Tibial nerve (tissue), 4 donors: ENCODE results near the gene FAM107B. TPM values are rescaled to one million over a fixed set of nuclear protein-coding genes. Genes with fewer than 3 reads are reported as not detected.

ENCODE experiments used
- DNase-seq, 2 donors: peaks; one replicate each; pipeline ENCODE4 v3.0.0-alpha.2; 2019; ENCODE audit warnings: low spot score in 2 of 2
- H3K27ac ChIP-seq, 4 donors: fragments of 200-600 bp; sonication (generic) in 3 of 4; one replicate each; pipeline ENCODE4 v1.5.1; 2017 to 2019; ENCODE audit warnings: mild to moderate bottlenecking in 1 of 4
- H3K27me3 ChIP-seq, 2 donors: fragments of 200-600 bp; sonication (generic) in 1 of 2; one replicate each; pipeline versions ENCODE4 v1.5.1 to v1.6.0; 2017 to 2019
- H3K36me3 ChIP-seq, 3 donors: fragments of 200-600 bp; sonication (generic); one replicate each; pipeline ENCODE4 v1.5.1; 2018 to 2019
- H3K4me1 ChIP-seq, 4 donors: fragments of 200-600 bp; sonication (generic) in 3 of 4; one replicate each; pipeline ENCODE4 v1.5.1; 2017 to 2019
- H3K4me3 ChIP-seq, 4 donors: fragments of 200-600 bp; sonication (generic) in 3 of 4; one replicate each; pipeline ENCODE4 v1.5.1; 2017 to 2019; ENCODE audit warnings: mild to moderate bottlenecking in 1 of 4, moderate library complexity in 1 of 4
- H3K9me3 ChIP-seq, 4 donors: fragments of 200-600 bp; sonication (generic) in 3 of 4; one replicate each; pipeline ENCODE4 v1.5.1; 2017 to 2019
- EP300 ChIP-seq, 2 donors: sonication (generic); formaldehyde crosslinking; IDR thresholded peaks; one replicate each; pipeline ENCODE4 v1.6.1; 2017; ENCODE audit warnings: antibody characterized with exemption in 2 of 2, mild to moderate bottlenecking in 1 of 2
- POLR2A ChIP-seq, 2 donors: fragments of 450-650 bp; IDR thresholded peaks; one replicate each; pipeline ENCODE4 v1.6.1; 2017; ENCODE audit warnings: antibody characterized with exemption in 2 of 2, mild to moderate bottlenecking in 2 of 2, moderate library complexity in 2 of 2
- WGBS, 2 donors: methylation state at CpG; one replicate each; pipeline ENCODE4 v1.1.5; 2018; 5-methylcytosine and 5-hydroxymethylcytosine counted together
- total RNA-seq, 4 donors: library from RNA; depleted of rRNA; stranded (reverse); fragments of >200 nt; gene quantifications; one replicate each; pipeline ENCODE4 v1.1.0, GENCODE V29; 2016
- TF ChIP-seq, protein P1 (sequence below), 5 experiments: fragments of 200-600 bp in 3 of 5; fragments of 450-650 bp in 2 of 5; sonication (generic) in 3 of 5; IDR thresholded peaks; one replicate each; pipeline ENCODE4 v1.5.1; 2016 to 2019; ENCODE audit warnings: antibody characterized with exemption in 5 of 5, mild to moderate bottlenecking in 3 of 5, moderate library complexity in 2 of 5

Gene FAM107B
- total RNA-seq, 4 donors from 2014 or later = 9.8 to 26.7 (median 16.9) TPM

DNA sequence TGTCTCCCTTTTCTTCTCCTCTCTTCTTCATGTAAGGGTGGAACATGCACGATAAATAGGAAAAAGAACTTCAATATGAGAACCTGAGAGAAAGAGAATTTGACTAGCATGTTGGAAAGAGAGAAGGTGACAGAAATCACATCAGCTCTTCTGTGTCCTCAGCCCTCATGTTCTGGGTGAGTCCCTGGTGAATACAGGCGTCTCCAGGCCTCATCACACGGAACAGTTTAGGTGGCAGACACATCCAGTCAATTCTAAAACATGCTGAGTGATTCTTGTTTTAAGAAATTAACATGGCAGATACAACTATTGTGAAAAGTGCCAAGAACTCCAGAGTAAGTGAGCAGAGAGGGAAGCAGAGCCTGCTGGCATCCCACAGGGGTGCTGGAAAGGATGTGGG is 96.1 kb downstream of the FAM107B start:
- DNase-seq = no peak
- Histone ChIP-seq H3K27ac (no peak overlapping the region), H3K4me1 (no peaks in the 10 kb centered on the region), H3K9me3 (no peaks in the 10 kb centered on the region), H3K27me3 (no peaks in the 10 kb centered on the region), H3K36me3 (no peaks in the 10 kb centered on the region), H3K4me3 (no peak overlapping the region)
- 86 to 96% methylated on average over 3 of the region's 3 CpGs for WGBS, 2 donors
- TF ChIP-seq, protein P1, sequence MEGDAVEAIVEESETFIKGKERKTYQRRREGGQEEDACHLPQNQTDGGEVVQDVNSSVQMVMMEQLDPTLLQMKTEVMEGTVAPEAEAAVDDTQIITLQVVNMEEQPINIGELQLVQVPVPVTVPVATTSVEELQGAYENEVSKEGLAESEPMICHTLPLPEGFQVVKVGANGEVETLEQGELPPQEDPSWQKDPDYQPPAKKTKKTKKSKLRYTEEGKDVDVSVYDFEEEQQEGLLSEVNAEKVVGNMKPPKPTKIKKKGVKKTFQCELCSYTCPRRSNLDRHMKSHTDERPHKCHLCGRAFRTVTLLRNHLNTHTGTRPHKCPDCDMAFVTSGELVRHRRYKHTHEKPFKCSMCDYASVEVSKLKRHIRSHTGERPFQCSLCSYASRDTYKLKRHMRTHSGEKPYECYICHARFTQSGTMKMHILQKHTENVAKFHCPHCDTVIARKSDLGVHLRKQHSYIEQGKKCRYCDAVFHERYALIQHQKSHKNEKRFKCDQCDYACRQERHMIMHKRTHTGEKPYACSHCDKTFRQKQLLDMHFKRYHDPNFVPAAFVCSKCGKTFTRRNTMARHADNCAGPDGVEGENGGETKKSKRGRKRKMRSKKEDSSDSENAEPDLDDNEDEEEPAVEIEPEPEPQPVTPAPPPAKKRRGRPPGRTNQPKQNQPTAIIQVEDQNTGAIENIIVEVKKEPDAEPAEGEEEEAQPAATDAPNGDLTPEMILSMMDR (IDR thresholded peaks at IDR 0.05) = no peak
- TF ChIP-seq EP300 (IDR thresholded peaks at IDR 0.05) (no peak), POLR2A (IDR thresholded peaks at IDR 0.05) (no peak)

DNA sequence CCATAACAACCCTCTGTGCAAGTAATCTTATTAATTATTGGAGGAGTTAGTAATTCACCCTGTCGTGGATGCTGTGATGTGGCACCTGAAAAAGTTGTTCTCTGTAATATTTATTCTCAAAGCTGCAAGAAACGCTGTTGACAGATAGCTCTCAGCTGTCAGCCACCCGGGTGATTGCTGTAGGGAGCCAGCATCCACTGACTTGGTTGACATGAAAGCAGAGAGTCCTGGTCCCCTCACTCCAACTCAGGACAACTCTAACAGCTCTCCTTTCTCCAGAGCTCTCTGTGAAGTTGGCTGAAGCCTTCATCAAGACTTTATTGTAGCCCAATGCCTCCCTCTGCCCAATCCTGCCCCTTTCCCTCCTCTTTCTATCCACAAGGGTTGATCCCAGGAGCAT is 98.0 kb downstream of the FAM107B start:
- TF ChIP-seq EP300 (IDR thresholded peaks at IDR 0.05) (no peak), POLR2A (IDR thresholded peaks at IDR 0.05) (no peak)
- TF ChIP-seq, protein P1 (IDR thresholded peaks at IDR 0.05) = no peak
- H3K27me3 ChIP-seq = no peaks in the 10 kb centered on the region
- H3K36me3 ChIP-seq = no peaks in the 10 kb centered on the region
- no peak for DNase-seq
- no peaks in the 10 kb centered on the region for H3K9me3 ChIP-seq
- WGBS, 2 donors = 86 to 97% methylated on average over 3 of the region's 3 CpGs
- H3K4me3 ChIP-seq = no peak overlapping the region
- no peak overlapping the region for H3K27ac ChIP-seq
- H3K4me1 ChIP-seq = no peaks in the 10 kb centered on the region

- Histone ChIP-seq H3K27ac (no peak overlapping the region), H3K27me3 (no peaks in the 10 kb centered on the region), H3K4me1 (peaks cover 0 to 14% (median 0%) of the 10 kb centered on the region in 4 donors), H3K9me3 (no peaks in the 10 kb centered on the region), H3K4me3 (no peak overlapping the region), H3K36me3 (no peaks in the 10 kb centered on the region)
- DNase-seq = no peak
- TF ChIP-seq, protein P1 (IDR thresholded peaks at IDR 0.05) = no peak
- TF ChIP-seq POLR2A (IDR thresholded peaks at IDR 0.05) = no peak
- no peak for TF ChIP-seq EP300 (IDR thresholded peaks at IDR 0.05)
- WGBS, 2 donors = 87 to 88% methylated on average over 8 of the region's 8 CpGs
These were observed 100.2 kb downstream of the FAM107B start for GRCh38 chr10:14674376-14675050.

GRCh38 chr10:14673189-14673861 is 101.4 kb downstream of the FAM107B start:
- Histone ChIP-seq H3K27ac (no peak overlapping the region), H3K9me3 (no peaks in the 10 kb centered on the region), H3K4me1 (peaks cover 0 to 14% (median 0%) of the 10 kb centered on the region in 4 donors), H3K36me3 (no peaks in the 10 kb centered on the region), H3K27me3 (no peaks in the 10 kb centered on the region), H3K4me3 (no peak overlapping the region)
- no peak for TF ChIP-seq EP300 (IDR thresholded peaks at IDR 0.05)
- TF ChIP-seq POLR2A (IDR thresholded peaks at IDR 0.05) = no peak
- TF ChIP-seq, protein P1 (IDR thresholded peaks at IDR 0.05) = no peak
- 55 to 56% methylated on average over 9 of the region's 9 CpGs for WGBS, 2 donors
- DNase-seq = no peak

GRCh38 chr10:14671386-14671831 is 103.3 kb downstream of the FAM107B start:
- H3K27ac ChIP-seq = peak overlapping the region in 1 of 4 donors; percentile 56
- no peaks in the 10 kb centered on the region for H3K27me3 ChIP-seq
- H3K36me3 ChIP-seq = no peaks in the 10 kb centered on the region
- no peak for TF ChIP-seq POLR2A (IDR thresholded peaks at IDR 0.05)
- TF ChIP-seq, protein P1 (IDR thresholded peaks at IDR 0.05) = no peak
- no peak for TF ChIP-seq EP300 (IDR thresholded peaks at IDR 0.05)
- no peaks in the 10 kb centered on the region for H3K9me3 ChIP-seq
- peaks cover 0 to 14% (median 0%) of the 10 kb centered on the region in 4 donors for H3K4me1 ChIP-seq
- no peak overlapping the region for H3K4me3 ChIP-seq
- DNase-seq = no peak
- 83 to 87% methylated on average over 6 of the region's 6 CpGs for WGBS, 2 donors
